Measurements from ENCODE around the gene FRA10AC1.

The FRA10AC1 gene

DNA sequence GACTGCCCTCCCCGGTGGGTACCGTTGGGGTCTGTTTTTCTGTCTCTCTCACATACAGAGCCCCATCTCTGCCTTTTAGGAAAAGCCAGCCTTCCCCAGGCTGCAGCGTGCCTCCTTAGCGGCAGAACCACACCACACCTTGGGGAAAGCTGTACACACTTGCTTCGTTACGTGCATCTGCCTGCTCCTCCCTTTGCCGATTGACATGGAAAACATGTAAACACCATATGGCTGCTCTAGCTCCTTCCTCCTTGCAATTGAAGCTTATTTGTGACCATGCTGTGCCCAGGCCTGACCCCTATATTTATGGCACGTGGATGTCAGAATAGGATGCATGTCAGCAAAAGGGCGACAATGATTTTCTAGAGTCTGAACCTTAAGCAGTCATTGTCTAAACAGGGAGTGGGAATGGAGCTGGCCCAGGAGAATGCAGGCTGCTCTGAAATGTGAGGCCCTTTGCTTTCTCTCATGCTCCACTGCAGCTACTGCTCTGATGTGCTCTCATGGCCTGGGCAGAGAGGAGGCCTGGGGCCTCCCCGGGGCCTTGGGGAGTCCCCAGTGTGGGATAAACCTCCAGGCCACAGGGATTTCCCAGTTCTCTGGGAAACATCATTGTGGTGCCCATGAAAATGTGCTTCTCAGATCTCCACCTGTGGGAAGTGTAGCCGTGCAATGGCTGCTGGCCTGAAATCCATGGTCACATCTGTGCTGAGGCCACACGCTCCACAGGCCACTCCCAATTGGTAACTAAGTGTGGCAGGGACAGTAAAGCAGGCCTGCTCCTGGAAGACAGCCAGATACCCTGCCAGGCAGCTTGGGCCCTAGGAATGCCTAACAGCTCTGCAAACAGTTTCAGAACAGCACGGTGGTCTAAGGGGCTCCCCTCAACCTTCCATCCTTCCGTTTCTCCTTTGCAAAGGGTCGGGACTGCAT, 71.5 kb downstream of the FRA10AC1 start:
- no peak for DNase-seq (ENCODE audit: low read depth in 2 of 2, low spot score in 1 of 2)

DNA sequence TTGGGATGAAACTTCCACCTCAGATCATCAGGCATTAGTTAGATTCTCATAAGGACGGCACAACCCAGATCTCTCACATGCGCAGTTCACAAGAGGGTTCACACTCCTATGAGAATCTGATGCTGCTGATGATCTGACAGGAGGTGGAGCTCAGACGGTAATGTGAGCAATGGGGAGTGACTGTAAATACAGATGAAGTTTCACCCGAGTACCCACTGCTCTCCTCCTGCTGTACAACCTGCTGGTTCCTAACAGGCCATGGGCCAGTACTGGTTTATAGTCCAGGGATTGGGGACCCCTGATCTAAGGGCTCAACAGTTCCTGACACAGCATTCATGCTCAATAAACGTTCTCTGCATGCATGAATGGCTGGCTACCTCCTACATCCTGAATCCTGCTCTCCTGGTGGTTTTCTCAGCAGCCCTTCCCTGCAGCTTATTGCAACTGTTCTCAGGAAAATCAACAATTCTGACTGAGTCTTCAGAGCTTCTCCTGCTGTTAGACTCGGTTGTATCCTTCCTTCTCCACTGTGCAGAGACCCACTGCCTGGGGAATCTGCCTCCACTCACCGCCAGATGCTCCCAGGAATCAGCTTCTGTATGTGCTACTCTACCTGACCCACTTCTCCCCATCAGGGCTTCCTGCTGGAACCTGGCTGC, 72.6 kb downstream of the FRA10AC1 start:
- DNase-seq (ENCODE audit: low read depth in 2 of 2, low spot score in 1 of 2), result no peak

DNA sequence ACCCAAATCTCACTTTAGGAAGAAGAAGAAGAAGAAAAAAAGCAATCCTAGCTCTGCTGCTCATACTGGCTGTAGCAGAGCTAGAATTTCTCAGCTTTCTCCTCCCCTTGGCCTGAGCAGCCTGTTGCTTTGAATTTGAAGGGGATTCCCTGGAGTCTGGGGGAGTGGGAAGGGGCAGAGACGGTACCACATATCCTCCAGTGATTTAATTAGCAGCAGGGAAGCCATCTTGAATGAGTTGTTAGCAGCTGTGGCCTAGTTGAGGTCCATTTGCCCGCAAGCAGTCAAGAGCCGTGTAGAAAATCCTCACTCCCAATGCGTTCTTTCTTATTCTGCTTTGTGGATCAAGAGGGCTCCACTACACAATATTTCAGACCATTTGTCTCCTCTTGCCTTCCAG, 73.5 kb downstream of the FRA10AC1 start:
- no peak for DNase-seq (ENCODE audit: low read depth in 2 of 2, low spot score in 1 of 2)

DNA sequence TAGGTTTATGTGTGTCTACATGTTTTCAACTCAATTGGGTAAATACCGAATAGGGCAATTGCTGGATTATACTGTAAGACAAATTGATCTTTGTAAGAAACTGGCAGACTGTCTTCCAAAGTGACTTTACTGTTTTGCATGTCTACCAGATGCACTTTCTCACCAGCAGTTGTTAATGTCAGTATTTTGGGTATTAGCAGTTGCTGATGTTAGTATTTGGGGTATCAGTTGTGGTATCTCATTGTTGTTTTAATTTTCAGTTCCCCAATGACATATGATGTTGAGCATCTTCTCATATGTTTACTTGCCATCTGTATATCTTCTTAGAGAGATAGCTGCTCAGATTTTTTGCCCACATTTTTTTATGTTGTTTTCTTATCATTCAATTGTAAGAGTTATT, 79.5 kb downstream of the FRA10AC1 start:
- no peak for DNase-seq (ENCODE audit: low read depth in 2 of 2, low spot score in 1 of 2)

DNA sequence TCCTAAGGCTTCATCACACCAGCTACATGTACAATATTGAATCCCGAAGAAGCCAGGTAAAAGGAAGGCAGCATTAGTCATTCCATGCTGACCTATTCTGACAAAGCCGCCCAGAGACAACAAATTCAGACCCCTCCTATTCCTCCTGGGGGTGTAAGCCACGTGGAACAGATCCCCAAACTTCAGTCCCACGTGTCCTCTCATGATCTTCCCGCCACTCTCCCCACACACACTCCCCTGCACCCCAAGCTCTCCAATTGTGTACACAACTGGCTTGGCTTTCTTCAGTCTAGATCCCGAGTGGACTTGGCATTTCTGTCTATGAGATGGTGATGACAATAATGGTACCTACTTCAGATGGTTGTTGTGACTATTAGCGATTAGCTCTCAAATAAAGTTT, 81.5 kb downstream of the FRA10AC1 start:
- no peak for DNase-seq (ENCODE audit: low read depth in 2 of 2, low spot score in 1 of 2)

Measured in stimulated activated CD8-positive, alpha-beta memory T cell treated with anti-CD3 and anti-CD28 coated beads, Interleukin-4, amount 100 ng/mL, for 1 hour (primary cell).